HG03442 (cell line): ENCODE results near the gene AGBL4.

ENCODE experiments used
- ATAC-seq: cut with Tn5 transposase; IDR thresholded peaks from one replicate; pipeline ENCODE4 v1.9.1; 2021; ENCODE audit warnings: mild to moderate bottlenecking, moderate library complexity; ENCODE audit not compliant: unreplicated experiment

The AGBL4 gene

GRCh38 chr1:48741380-48741779 lies 1282.4 kb downstream of the AGBL4 start:
- no peak for ATAC-seq

GRCh38 chr1:48740621-48741020 lies 1283.1 kb downstream of the AGBL4 start:
- ATAC-seq = no peak

- ATAC-seq = no peak
Measured at GRCh38 chr1:48739091-48739490, 1284.7 kb downstream of the AGBL4 start.

GRCh38 chr1:48738356-48738755 lies 1285.4 kb downstream of the AGBL4 start:
- no peak for ATAC-seq

- no peak for ATAC-seq
Measured at GRCh38 chr1:48735796-48736195, 1288.0 kb downstream of the AGBL4 start.

- peak; percentile 59 for ATAC-seq
Measured at GRCh38 chr1:48730164-48730910, 1293.4 kb downstream of the AGBL4 start.

GRCh38 chr1:48728584-48728983 lies 1295.2 kb downstream of the AGBL4 start:
- ATAC-seq = no peak

- no peak for ATAC-seq
Measured at GRCh38 chr1:48726557-48727215, 1297.1 kb downstream of the AGBL4 start.

GRCh38 chr1:48726139-48726538 lies 1297.6 kb downstream of the AGBL4 start:
- no peak for ATAC-seq

GRCh38 chr1:48725341-48726046 lies 1298.3 kb downstream of the AGBL4 start:
- ATAC-seq = no peak

- ATAC-seq = no peak
Measured at GRCh38 chr1:48720929-48721328, 1302.8 kb downstream of the AGBL4 start.

GRCh38 chr1:48718705-48719104 lies 1305.0 kb downstream of the AGBL4 start:
- no peak for ATAC-seq

GRCh38 chr1:48718116-48718630 lies 1305.6 kb downstream of the AGBL4 start:
- ATAC-seq = no peak

- ATAC-seq = no peak
Measured at GRCh38 chr1:48717082-48717481, 1306.7 kb downstream of the AGBL4 start.

GRCh38 chr1:48715921-48716320 lies 1307.8 kb downstream of the AGBL4 start:
- ATAC-seq = no peak

GRCh38 chr1:48710915-48711314 lies 1312.8 kb downstream of the AGBL4 start:
- ATAC-seq = no peak

- ATAC-seq = no peak
Measured at GRCh38 chr1:48710318-48710717, 1313.4 kb downstream of the AGBL4 start.

- no peak for ATAC-seq
Measured at GRCh38 chr1:48704736-48705135, 1319.0 kb downstream of the AGBL4 start.

GRCh38 chr1:48701445-48701844 lies 1322.3 kb downstream of the AGBL4 start:
- no peak for ATAC-seq

GRCh38 chr1:48697066-48697707 lies 1326.6 kb downstream of the AGBL4 start:
- peak; percentile 75 for ATAC-seq

GRCh38 chr1:48695161-48695560 lies 1328.6 kb downstream of the AGBL4 start:
- no peak for ATAC-seq
